ENCODE data around the gene ANAPC2. TPM values are rescaled to one million over a fixed set of nuclear protein-coding genes. Genes with fewer than 3 reads are reported as not detected.

ANAPC2 gene
- total and polyA plus RNA-seq, 2 of the 4 experiments (the other 2 are of a cell fraction): 9.3 to 29.5 TPM

DNA sequence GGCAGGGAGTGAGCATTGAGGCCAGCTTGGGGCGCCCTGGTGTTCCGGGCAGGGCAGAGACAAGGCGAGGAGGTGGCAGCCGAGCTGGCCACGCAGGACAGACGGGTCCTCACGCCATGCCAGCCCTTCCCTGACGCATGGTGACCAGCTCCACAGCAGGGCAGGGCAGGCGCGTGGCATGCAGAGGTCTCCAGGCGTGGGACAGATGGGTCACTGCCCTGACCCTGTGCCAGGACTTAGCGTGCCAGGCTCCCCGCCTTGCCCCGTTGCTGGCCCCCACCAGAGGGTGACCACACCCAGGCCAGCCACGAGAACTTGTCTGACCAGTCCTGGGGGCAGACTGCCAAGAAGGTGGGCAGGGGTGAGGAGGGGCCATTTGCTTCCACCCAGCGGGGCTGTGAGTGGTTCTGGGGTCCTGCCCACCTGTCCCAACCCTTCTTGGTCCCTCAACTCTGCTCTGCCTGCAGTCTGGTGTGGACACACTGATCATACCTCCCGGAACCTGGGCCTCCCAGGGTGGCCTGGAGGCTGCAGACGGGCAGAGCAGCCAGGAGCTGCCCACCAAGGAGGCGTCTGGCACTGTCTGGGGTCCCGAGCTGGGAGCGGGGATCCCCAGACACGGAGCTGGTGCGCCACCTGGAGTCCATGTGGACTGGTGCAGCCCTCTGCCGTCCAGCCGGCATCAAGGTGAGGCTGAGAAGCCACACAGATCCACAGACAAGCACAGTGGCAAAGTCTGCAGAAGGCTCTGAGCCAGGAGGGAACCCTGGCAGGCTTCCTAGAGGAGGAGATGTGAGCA, 38.9 kb upstream of the ANAPC2 start, which contains the start of gene RNF224:
TSS of gene RNF224 (plus strand) at position 449 of the 799 bp plus-strand sequence. CDS start 834 bp downstream, outside the sequence.
- no peaks in the 10 kb centered on the region for H3K79me1 ChIP-seq (ENCODE audit: low read depth in 1 of 2, low read length in 2 of 2)
- ChIA-PET CTCF (interaction anchor here (1.1 to 1.2 kb wide), 2 partner anchors 9 to 32 kb away, joined by 3 to 6 read pairs; no protein-coding TSS in a partner anchor), POLR2A (ENCODE audit: unreplicated experiment) (no interaction called here)
- in situ Hi-C loops (cut with MboI; ENCODE audit: low sequenced_read_pairs): loop anchor here (5.0 kb wide), 1 partner anchor 105 kb away; no protein-coding TSS in a partner anchor
- no peak within 1 kb of the TSS for H2BK20ac ChIP-seq (ENCODE audit: low read depth, low read length)
- no TSS peak for BruUV-seq (replicated peaks)
- no peaks in the 10 kb centered on the region for H3K9me3 ChIP-seq (ENCODE audit: control insufficient read depth, insufficient read depth, low read length)
- H3K9me1 ChIP-seq (ENCODE audit: insufficient read depth, low read length): no peaks in the 10 kb centered on the region
- no peak within 1 kb of the TSS for H2BK120ac ChIP-seq (ENCODE audit: low read depth, low read length)
- no peak within 1 kb of the TSS for H3K27ac ChIP-seq (ENCODE audit: insufficient read depth, low read length)
- dilution Hi-C loops (cut with HindIII; ENCODE audit: low sequenced_read_pairs, unreplicated experiment): no loop called here
- H3K4me2 ChIP-seq (ENCODE audit: low read depth, low read length): no peak within 1 kb of the TSS
- H4K5ac ChIP-seq (ENCODE audit: low read depth, low read length): no peak within 1 kb of the TSS
- H2BK15ac ChIP-seq (ENCODE audit: low read depth, low read length): no peak within 1 kb of the TSS
- H3K23ac ChIP-seq (ENCODE audit: low read depth, low read length): no peak within 1 kb of the TSS
- H4K91ac ChIP-seq (ENCODE audit: insufficient read depth, low read depth, low read length): no peak within 1 kb of the TSS
- peak within 1 kb of the TSS; percentile 85 for H2AFZ ChIP-seq (replicated peaks; ENCODE audit: low read length, poor library complexity)
- no peaks in the 10 kb centered on the region for H4K20me1 ChIP-seq (ENCODE audit: insufficient read depth, low read length)
- H3K18ac ChIP-seq (ENCODE audit: low read depth, low read length): no peak within 1 kb of the TSS
- no peak within 1 kb of the TSS for H2BK5ac ChIP-seq (ENCODE audit: low read depth, low read length, poor library complexity, severe bottlenecking)
- H3K4me3 ChIP-seq (ENCODE audit: insufficient read depth, low read depth, low read length): no peak within 1 kb of the TSS
- H2AK9ac ChIP-seq (replicated peaks; ENCODE audit: low read depth, low read length, poor library complexity): peak within 1 kb of the TSS; percentile 82
- DNase-seq: peak; percentile 65
- 0 out of 4 replicates have a peak within 1 kb of the TSS, but pooled peaks of 1 of the 2 experiments have one; percentile 27 for H4K8ac ChIP-seq (ENCODE audit: low read depth in 2 of 2, low read length in 2 of 2)
- peaks cover 1% of the 10 kb centered on the region; the same call in 1 of the 2 replicates for H3K27me3 ChIP-seq (ENCODE audit: control insufficient read depth, insufficient read depth, low read length)
- 52% methylated on average over 13 of the region's 25 CpGs; no CpG with 5 or more reads in 1 of the 2 experiments for WGBS, 2 experiments (ENCODE audit: extremely low coverage in 2 of 2, insufficient read length in 1 of 2)
- no peak within 1 kb of the TSS for H3K56ac ChIP-seq (ENCODE audit: extremely low read depth, insufficient read depth, low read length)
- intact Hi-C loops (cut with micrococcal nuclease): loop anchor here (1.0 to 2.0 kb wide), 2 partner anchors 109 to 180 kb away; partner anchors contain the start of gene NPDC1
- H2AK5ac ChIP-seq (ENCODE audit: low read depth, low read length): peak within 1 kb of the TSS; percentile 33; the same call in 1 of the 2 replicates
- H3K36me3 ChIP-seq (ENCODE audit: control insufficient read depth, insufficient read depth, low read length): no peaks in the 10 kb centered on the region
- no peak within 1 kb of the TSS for H3K14ac ChIP-seq (replicated peaks; ENCODE audit: low read depth, low read length)
- H3K9ac ChIP-seq (ENCODE audit: low read depth, low read length): no peak within 1 kb of the TSS
- H3K4me1 ChIP-seq (ENCODE audit: control insufficient read depth, insufficient read depth, low read length): peaks cover 12% of the 10 kb centered on the region
- H3K4ac ChIP-seq (ENCODE audit: low read depth, low read length): no peak within 1 kb of the TSS
- ATAC-seq (ENCODE audit: low read depth): peak; percentile 56
- peak; percentile 78 for TF ChIP-seq SMC3 (IDR thresholded peaks at IDR 0.05; ENCODE audit: low read depth, low read length)
- peak; percentile 92 for TF ChIP-seq CTCF (conservative IDR thresholded peaks at IDR 0.05; ENCODE audit: low read depth, low read length)
- peak; percentile 89 for TF ChIP-seq RAD21 (IDR thresholded peaks at IDR 0.05; ENCODE audit: low read length)
- TF ChIP-seq MAFK (IDR thresholded peaks at IDR 0.05; ENCODE audit: low read depth, low read length): no peak
- no peak for TF ChIP-seq RCOR1 (IDR thresholded peaks at IDR 0.05; ENCODE audit: insufficient replicate concordance, low read length)
- no peak for TF ChIP-seq MXI1 (IDR thresholded peaks at IDR 0.05; ENCODE audit: borderline replicate concordance, low read depth, low read length)
- TF ChIP-seq POLR2A (IDR thresholded peaks at IDR 0.05; ENCODE audit: low read depth, low read length): peak; percentile 37; the same call in 1 of the 2 replicates
- TF ChIP-seq, protein P1, sequence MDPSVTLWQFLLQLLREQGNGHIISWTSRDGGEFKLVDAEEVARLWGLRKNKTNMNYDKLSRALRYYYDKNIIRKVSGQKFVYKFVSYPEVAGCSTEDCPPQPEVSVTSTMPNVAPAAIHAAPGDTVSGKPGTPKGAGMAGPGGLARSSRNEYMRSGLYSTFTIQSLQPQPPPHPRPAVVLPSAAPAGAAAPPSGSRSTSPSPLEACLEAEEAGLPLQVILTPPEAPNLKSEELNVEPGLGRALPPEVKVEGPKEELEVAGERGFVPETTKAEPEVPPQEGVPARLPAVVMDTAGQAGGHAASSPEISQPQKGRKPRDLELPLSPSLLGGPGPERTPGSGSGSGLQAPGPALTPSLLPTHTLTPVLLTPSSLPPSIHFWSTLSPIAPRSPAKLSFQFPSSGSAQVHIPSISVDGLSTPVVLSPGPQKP (IDR thresholded peaks at IDR 0.05; ENCODE audit: borderline replicate concordance, low read depth, low read length): no peak
- no peak for TF ChIP-seq RFX5 (IDR thresholded peaks at IDR 0.05; ENCODE audit: low read depth, low read length)
- no peak for TF ChIP-seq CEBPB (IDR thresholded peaks at IDR 0.05; ENCODE audit: low read depth, low read length)
- 0 out of 2 replicates have a peak, but pooled peaks have one; percentile 29 for TF ChIP-seq MAZ (IDR thresholded peaks at IDR 0.05; ENCODE audit: borderline replicate concordance, low read depth, low read length)
- no peak for TF ChIP-seq BHLHE40 (IDR thresholded peaks at IDR 0.05; ENCODE audit: low read depth, low read length)
- TF ChIP-seq FOS (IDR thresholded peaks at IDR 0.05; ENCODE audit: low read depth, low read length): no peak
- TF ChIP-seq CHD1 (IDR thresholded peaks at IDR 0.05; ENCODE audit: low read depth, low read length): no peak
- TF ChIP-seq NFE2L2 (IDR thresholded peaks at IDR 0.05; ENCODE audit: low read depth, low read length): no peak
